ENCODE data around the gene PXDN. TPM values are rescaled to one million over a fixed set of nuclear protein-coding genes. Genes with fewer than 3 reads are reported as not detected.
"Not testable (repeated sequence)": the region's sequence is repeated elsewhere in the genome, so short reads cannot be mapped to it uniquely, and the experiment has no call there.

The PXDN gene
- total RNA-seq, 4 donors from 2014 or later, result 7.0 to 9.5 (median 9.4) TPM

DNA sequence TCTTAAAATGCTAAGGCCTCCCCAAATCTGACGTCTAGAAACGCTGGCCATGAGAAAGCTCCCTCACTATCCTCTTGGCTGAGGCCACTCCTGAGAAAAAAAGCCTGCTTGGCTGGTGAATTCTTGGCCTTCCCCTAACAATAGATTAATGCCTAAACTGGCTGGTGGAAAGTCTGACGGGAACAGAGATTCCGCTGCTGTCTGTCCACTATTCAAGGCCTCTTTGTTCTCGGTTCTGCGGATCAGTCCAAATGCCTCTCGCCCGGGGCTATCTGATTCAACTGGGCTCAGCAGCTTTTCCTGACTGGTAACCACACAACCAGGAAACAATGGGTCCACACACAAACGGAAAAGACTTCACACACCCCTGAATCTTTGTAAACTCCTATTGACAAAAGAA lies 27.2 kb downstream of the PXDN start:
- 73% methylated on average over 9 of the region's 9 CpGs for WGBS
- no peak for DNase-seq (ENCODE audit: low spot score in 2 of 2)
- TF ChIP-seq, protein P1, sequence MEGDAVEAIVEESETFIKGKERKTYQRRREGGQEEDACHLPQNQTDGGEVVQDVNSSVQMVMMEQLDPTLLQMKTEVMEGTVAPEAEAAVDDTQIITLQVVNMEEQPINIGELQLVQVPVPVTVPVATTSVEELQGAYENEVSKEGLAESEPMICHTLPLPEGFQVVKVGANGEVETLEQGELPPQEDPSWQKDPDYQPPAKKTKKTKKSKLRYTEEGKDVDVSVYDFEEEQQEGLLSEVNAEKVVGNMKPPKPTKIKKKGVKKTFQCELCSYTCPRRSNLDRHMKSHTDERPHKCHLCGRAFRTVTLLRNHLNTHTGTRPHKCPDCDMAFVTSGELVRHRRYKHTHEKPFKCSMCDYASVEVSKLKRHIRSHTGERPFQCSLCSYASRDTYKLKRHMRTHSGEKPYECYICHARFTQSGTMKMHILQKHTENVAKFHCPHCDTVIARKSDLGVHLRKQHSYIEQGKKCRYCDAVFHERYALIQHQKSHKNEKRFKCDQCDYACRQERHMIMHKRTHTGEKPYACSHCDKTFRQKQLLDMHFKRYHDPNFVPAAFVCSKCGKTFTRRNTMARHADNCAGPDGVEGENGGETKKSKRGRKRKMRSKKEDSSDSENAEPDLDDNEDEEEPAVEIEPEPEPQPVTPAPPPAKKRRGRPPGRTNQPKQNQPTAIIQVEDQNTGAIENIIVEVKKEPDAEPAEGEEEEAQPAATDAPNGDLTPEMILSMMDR (IDR thresholded peaks at IDR 0.05), result no peak
- TF ChIP-seq POLR2AphosphoS5 (IDR thresholded peaks at IDR 0.05) (no peak), EP300 (IDR thresholded peaks at IDR 0.05) (no peak), POLR2A (IDR thresholded peaks at IDR 0.05) (no peak)
- Histone ChIP-seq H3K9me3 (no peaks in the 10 kb centered on the region), H3K4me3 (no peak overlapping the region), H3K27ac (peak overlapping the region; percentile 2), H3K27me3 (peaks cover 3% of the 10 kb centered on the region), H3K36me3 (no peaks in the 10 kb centered on the region), H3K4me1 (peaks cover 31% of the 10 kb centered on the region)

GRCh38 chr2:1716441-1716840 lies 27.9 kb downstream of the PXDN start:
- Histone ChIP-seq H3K4me1 (peaks cover 29% of the 10 kb centered on the region), H3K27me3 (peaks cover 3% of the 10 kb centered on the region), H3K9me3 (no peaks in the 10 kb centered on the region), H3K27ac (peak overlapping the region; percentile 2), H3K4me3 (no peak overlapping the region), H3K36me3 (no peaks in the 10 kb centered on the region)
- DNase-seq (ENCODE audit: low spot score in 2 of 2), result no peak
- WGBS, result 85% methylated on average over 9 of the region's 9 CpGs
- TF ChIP-seq EP300 (IDR thresholded peaks at IDR 0.05) (no peak), POLR2A (IDR thresholded peaks at IDR 0.05) (no peak), POLR2AphosphoS5 (IDR thresholded peaks at IDR 0.05) (no peak)
- TF ChIP-seq, protein P1 (IDR thresholded peaks at IDR 0.05), result no peak

GRCh38 chr2:1716014-1716305 lies 28.4 kb downstream of the PXDN start:
- not testable (repeated sequence) for H3K27me3 ChIP-seq; H3K9me3 ChIP-seq; H3K4me3 ChIP-seq; H3K36me3 ChIP-seq; DNase-seq (ENCODE audit: low spot score in 2 of 2)
- H3K27ac ChIP-seq, result peak overlapping the region; percentile 38
- 93% methylated on average over 2 of the region's 2 CpGs for WGBS
- H3K4me1 ChIP-seq, result peaks cover 26% of the 10 kb centered on the region

GRCh38 chr2:1715184-1716013 lies 28.9 kb downstream of the PXDN start:
- Histone ChIP-seq H3K27ac (peak overlapping the region; percentile 38), H3K9me3 (no peaks in the 10 kb centered on the region), H3K36me3 (no peaks in the 10 kb centered on the region), H3K4me1 (peaks cover 22% of the 10 kb centered on the region), H3K4me3 (no peak overlapping the region), H3K27me3 (peaks cover 3% of the 10 kb centered on the region)
- DNase-seq (ENCODE audit: low spot score in 2 of 2), result no peak
- TF ChIP-seq POLR2AphosphoS5 (IDR thresholded peaks at IDR 0.05) (peak in 1 of 3 donors; percentile 54), EP300 (IDR thresholded peaks at IDR 0.05) (no peak)
- WGBS, result 53% methylated on average over 22 of the region's 22 CpGs

DNA sequence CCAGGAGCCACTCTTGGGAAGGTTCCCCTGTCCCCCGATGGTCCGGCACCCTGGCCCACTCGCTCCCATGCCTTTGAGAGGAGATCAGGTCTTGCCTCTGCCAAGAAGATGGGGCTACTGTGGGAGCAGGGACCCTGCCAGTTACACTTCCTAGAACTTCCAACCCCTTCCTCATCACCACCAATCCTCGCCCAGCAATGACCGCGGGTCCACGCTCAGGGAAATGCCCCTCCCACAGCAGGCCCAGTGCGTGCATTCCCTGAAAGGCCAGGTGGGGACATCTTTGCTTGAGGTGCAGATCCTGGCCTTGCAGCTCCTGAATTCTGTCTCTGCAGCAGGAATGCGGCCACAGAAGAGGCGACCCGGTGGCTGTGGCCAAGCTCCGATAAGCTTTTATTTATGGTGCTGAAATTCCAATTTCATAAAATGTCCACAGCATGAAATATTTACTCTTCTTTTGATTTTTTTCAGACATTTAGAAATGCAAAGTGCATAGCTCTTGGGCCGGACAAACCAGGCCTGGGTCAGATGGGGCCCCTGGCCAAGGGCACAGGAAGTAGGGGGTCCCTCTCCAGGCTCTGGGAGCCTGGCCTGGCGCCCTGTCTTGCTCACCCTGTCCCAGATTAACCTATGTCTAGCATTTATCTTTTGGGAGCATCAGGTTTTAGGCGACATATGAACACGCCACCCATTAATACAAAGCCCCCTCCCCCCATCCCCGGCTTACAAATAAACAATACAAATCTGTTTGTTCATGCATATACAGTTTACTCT lies 29.8 kb downstream of the PXDN start:
- Histone ChIP-seq H3K27me3 (peaks cover 3% of the 10 kb centered on the region), H3K27ac (peak overlapping the region; percentile 38), H3K9me3 (no peaks in the 10 kb centered on the region), H3K36me3 (no peaks in the 10 kb centered on the region), H3K4me1 (peaks cover 18% of the 10 kb centered on the region), H3K4me3 (no peak overlapping the region)
- WGBS, result 71% methylated on average over 17 of the region's 17 CpGs
- no peak for DNase-seq (ENCODE audit: low spot score in 2 of 2)
- no peak for TF ChIP-seq EP300 (IDR thresholded peaks at IDR 0.05)
- TF ChIP-seq, protein P1 (IDR thresholded peaks at IDR 0.05), result no peak
- TF ChIP-seq POLR2AphosphoS5 (IDR thresholded peaks at IDR 0.05), result no peak
- TF ChIP-seq POLR2A (IDR thresholded peaks at IDR 0.05), result no peak

DNA sequence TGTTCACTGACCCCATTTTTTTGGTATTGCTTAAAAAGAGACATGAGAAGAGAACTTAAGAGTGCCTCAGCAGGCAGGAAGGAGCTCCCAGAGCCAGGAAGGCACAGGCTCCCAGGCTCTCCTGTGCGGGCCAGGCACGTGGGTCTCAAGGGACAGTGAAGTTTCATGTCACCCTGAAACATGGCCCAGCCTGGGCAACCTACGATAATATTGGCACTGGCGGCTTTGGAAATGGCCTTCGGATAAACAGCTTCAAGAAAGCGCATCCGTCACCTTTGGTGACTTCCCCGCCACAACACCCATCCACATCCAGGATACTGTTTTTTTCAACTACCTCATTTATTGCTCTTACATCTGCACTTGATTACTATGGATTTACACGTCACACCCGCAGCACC lies 30.5 kb downstream of the PXDN start:
- no peak for DNase-seq (ENCODE audit: low spot score in 2 of 2)

More for the DNA sequence above, 30.5 kb downstream of the PXDN start:
- 84% methylated on average over 10 of the region's 10 CpGs for whole genome bisulfite sequencing
- no peaks in the 10 kb centered on the region for H3K9me3 ChIP-seq
- H3K4me3 ChIP-seq, result no peak overlapping the region
- peaks cover 21% of the 10 kb centered on the region for H3K4me1 ChIP-seq
- H3K27ac ChIP-seq, result no peak overlapping the region
- H3K27me3 ChIP-seq, result peaks cover under 1% of the 10 kb centered on the region
- no peak for TF ChIP-seq POLR2AphosphoS5 (IDR thresholded peaks at IDR 0.05)
- no peak for TF ChIP-seq POLR2A (IDR thresholded peaks at IDR 0.05)
- TF ChIP-seq, protein P1 (IDR thresholded peaks at IDR 0.05), result no peak
- TF ChIP-seq EP300 (IDR thresholded peaks at IDR 0.05), result no peak
- H3K36me3 ChIP-seq, result no peaks in the 10 kb centered on the region

All from suprapubic skin (tissue), 4 donors.